ENCODE data around the gene PHC2.

PHC2 gene

GRCh38 chr1:33445108-33445507 is 14.2 kb upstream of the PHC2 start:
- no peak for DNase-seq

DNA sequence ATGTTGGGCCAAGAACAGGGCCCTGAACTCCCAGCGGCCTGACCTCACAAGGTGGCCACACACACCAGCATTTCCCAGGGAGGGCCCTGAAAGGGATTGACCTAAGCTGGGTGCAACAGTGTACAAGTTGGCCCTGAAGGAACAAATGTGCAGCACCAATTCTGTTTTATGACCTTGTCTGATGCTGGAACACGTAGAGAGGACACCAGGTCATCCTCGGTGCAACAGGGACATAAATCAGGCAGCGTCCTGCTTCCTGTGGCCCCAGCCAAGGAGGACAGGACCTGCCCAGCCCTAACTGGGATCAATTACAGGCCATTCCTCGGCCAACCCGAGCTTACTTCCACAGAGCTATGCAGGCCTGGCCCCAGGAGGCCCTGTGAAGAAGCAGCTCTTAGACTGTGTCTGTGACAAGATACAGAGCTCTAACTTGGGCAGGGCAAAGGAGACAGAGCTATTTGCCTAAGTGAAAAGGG is 12.8 kb upstream of the PHC2 start:
- no peak for DNase-seq

DNA sequence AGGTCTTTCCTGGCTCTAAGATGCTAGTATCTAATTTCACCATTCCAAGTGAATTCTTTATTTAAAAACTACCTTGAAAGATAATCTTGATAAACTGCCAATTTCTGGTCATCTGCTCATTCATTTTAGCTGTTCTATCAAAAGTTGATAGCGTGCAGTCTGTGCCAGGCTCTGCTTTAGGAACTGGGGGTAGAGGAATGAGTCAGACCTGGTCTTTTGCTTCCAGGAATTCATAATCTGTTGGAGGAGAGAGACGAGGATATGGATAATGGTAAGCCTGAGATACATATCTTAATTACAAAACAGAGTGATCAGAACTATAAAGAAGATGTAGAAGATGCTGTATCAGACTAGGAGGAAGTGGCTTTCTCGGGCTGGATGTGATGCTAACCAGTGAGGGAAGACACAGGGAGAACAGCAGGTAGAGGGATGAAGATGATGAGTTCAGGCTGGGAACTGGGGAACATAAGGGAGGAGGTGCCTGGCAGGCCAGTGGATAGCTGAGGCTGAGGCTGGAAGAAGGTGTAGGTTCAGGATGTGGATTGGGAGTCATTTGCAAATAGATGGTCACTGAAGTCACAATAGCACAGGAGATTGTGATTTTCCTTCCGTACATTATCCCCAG is 12.3 kb upstream of the PHC2 start:
- DNase-seq: peak; percentile 75

GRCh38 chr1:33442141-33442540 is 11.2 kb upstream of the PHC2 start:
- DNase-seq: peak; percentile 43

- DNase-seq: no peak
Observed at GRCh38 chr1:33441088-33441745, 10.3 kb upstream of the PHC2 start.

GRCh38 chr1:33439662-33440061 is 8.8 kb upstream of the PHC2 start:
- DNase-seq: no peak

GRCh38 chr1:33438364-33439160 is 7.7 kb upstream of the PHC2 start:
- DNase-seq: no peak

DNA sequence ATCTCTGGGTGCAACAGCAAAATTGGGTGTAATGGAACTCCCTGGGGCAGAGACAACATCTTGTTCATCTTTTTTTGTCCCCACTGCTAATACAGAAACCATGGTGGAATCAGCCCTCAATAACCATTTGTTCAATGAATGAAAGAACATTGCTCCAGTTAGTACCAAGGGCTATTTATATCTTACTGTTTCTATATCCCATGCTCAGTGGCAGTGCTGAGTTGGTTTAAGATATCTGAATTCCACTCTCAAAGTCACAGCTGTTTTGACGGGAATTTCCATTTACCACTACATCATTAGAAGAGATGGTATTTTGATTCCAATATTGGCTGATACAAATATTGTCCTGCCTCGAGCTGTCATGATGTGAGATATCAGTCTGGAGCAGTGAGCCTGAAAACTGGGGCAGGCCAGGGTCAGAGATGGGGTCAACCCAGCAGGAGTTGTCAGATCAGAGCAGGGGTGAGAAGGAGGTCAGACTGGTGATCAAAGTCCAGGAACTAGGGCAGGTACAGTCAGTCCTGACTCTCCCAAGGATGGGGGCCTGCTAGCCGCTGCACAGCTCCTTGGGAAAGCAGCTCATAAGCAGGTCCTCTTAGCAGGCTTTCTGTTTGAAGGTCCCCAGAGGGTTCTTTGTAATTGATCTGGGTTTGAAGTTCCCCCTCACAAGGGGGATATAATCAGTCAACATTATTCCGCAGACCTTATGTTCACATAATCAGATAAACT is 5.8 kb upstream of the PHC2 start:
- no peak for DNase-seq

DNA sequence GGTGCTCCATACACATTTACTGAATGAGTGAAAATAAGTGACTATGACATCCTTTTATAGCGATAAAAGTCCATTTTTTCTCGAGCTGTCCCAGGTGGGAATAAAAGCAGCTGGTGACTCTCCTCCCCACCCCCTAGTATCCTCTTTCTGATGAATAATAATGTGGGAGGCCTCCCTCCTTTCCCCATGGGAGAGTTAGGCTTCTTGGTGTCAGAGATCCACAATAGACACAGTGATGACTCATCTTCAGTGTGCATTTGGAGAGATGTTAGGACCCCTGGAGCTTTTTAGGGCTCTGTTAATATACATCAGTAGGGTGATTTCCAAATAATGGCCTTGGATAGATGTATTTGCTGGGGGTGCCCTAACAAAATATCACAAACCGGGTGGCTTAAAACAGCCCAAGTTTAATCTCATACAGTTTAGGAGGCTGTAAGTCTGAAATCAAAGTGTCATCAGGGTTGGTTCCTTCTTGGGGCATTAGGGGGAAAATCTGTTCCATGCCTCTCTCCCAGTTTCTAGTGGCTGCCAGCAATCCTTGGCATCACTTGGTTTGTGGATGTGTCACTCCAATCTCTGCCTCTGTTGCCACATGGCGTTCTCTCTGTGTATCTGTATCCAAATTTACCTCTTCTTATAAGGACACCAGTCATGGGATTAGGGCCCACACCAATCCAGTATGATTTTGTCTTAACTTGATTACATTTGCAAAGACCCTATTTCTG is 4.4 kb upstream of the PHC2 start:
- DNase-seq: peak; percentile 92

DNA sequence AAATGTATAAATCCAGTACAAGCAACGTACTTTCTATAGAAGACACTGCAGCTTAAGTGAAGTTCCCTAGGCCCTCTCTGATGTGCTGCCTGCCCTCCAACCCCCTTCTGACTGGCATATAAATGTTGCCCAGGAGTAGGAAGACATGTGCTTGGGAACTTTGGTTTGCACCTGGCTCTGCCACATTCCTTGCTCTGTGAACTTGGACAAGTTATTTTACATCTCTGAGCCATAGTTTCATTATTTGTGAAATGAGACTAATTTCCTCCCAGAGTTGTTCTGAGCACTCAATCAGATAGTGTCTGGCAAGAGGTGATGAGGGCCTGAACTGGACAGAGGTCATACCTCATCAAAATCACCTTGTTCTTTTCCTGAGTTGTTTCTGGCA is 3.5 kb upstream of the PHC2 start:
- no peak for DNase-seq

DNA sequence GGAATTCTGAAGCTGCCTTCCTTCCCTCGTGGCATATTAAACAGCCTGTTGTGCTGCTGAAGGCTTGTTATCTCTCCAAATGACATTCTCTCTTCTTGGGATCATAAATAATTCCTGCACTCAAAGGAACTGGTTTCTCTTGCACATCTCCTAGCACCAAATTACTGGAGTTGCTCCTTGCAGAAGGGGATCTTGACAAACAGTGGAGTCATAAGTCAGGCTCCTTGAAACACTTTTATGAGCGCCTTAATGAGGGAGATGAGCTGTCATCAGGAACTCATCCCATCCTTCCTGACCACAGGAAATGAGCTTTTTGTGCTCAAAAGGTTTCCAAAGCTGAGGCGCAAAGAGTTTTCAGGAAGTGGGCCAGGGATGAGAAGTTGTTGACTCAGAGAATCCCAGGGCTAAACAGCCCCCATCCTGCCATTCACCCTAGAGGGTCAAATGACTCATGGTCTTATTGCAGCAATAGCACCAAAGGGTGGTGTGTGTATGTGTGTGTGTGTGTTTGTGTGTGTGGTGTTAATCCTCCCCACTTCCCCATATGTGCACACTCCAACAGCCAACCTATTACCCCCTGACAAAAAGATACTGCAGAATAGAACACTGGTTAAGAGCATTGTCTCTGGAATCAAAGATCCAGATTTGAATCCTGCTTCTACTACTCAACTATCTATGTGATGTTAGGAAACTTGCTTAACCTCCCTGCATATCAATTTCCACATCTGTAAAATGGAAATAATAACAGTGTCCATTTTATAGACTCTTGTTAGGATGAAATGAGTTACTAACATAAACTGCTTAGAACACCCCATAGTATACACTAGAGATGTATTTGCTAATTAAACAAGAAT is 2.8 kb upstream of the PHC2 start:
- peak; percentile 100 for DNase-seq

GRCh38 chr1:33429856-33430691 is 821 bp downstream of the PHC2 start:
- no peak for DNase-seq

- no peak for DNase-seq
Observed at GRCh38 chr1:33429332-33429731, 1.6 kb downstream of the PHC2 start.

GRCh38 chr1:33428661-33429060 is 2.2 kb downstream of the PHC2 start:
- no peak for DNase-seq

GRCh38 chr1:33426916-33427315 is 4.0 kb downstream of the PHC2 start:
- no peak for DNase-seq

DNA sequence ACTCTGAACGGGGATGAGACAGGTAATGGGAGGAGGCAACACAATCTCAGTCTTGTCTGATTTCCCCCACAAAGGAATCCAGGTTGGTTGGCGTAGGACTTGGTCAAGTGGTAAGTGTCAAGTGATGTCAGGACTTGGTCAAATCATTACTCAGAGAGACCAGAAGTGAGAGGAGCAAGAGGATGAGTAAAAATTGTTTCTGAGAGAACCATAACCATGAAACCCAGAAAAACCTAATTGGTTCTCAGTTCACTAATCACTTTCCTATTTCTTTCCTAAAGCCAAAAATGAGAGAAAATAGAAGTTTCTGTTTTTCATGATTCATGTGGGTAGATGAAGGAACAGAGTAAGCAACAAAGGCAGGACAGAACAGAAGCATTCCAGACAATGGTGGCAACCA is 5.0 kb downstream of the PHC2 start:
- no peak for DNase-seq

DNA sequence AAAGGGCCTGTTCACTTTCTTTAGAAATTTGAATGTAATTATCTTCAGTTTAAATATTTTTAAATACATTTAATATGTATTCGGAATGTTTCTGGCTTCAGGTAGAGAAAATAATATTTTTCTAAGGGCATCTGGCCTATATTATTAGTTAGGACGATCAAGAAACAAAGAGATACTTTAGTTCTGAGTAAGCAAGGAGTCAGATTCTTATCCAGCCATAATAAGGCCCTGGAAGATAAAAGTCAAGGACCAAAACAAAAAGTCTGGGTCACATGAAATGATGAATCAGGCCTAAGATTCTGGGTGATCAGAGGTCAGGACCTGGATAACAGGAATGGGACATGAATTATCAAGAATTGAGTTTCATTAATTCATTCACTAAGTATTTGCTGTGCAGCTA is 6.3 kb downstream of the PHC2 start:
- no peak for DNase-seq

DNA sequence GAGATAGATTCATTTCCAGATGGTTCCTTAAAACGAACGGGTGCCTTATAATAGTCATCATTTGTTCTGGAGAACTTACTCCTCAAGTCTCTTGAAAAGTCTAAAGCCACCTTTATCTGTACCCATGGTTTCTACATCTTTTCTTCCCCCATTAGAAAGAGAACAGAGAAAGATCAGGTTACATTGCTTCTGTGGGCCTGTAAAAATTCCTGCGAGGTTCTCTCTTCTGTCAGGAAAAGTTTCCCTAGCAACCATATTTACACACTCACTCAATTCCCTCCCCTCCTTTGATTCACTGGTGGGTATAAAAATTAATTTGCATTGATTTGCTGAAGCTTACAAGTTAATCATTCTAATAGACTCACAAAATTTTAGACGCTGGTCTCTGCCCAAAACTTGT is 6.7 kb downstream of the PHC2 start:
- peak; percentile 64 for DNase-seq

- peak; percentile 71 for DNase-seq
Observed at GRCh38 chr1:33420870-33421775, 9.8 kb downstream of the PHC2 start.

DNA sequence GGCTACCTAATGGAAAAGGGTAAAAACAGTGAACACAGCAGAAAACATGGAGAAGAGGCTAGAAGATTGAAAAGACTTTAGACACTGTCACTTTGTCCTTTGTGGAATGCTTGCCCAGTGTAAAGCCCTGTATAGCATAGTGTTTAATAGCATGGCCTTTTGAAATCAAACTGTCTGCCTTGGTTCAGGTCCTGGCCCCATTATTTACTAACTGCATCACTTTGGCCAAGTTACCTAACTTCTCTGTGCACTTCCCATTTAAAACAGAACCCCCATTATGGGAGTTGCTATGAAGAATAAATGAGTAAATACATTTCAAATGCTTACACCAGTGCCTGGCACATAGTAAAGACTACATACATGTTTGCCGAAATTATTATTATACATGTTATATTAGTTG is 12.1 kb downstream of the PHC2 start:
- DNase-seq: no peak

Measured in fibroblast of skin of right quadriceps (primary cell).